OCI-LY3 (cell line): Measurements from ENCODE around the gene ADPGK.

Experiments used
- H2AFZ ChIP-seq: fragments of 200-600, 300-600 bp; shearing (Covaris generic); 2 replicates; pipeline ENCODE4 v1.6.0; 2014; ENCODE audit warnings: antibody characterized with exemption, low read depth, low read length
- H3K27ac ChIP-seq: fragments of 200-600, 300-600 bp; sonication (generic); 2 replicates; pipeline ENCODE4 v1.5.1; 2014; ENCODE audit warnings: mild to moderate bottlenecking, low read length, moderate library complexity, mixed read lengths
- H3K27me3 ChIP-seq: fragments of 200-600, 300-600 bp; sonication (generic); 2 replicates; pipeline ENCODE4 v1.6.1; 2014; ENCODE audit warnings: low read depth, low read length, mixed read lengths
- H3K36me3 ChIP-seq: fragments of 200-600, 300-600 bp; sonication (generic); replicated peaks from 2 replicates; pipeline ENCODE3; 2014; ENCODE audit warnings: low read depth, low read length, mixed read lengths
- H3K4me1 ChIP-seq: fragments of 300-600, 200-600 bp; sonication (generic); 2 replicates; pipeline ENCODE4 v1.6.1; 2014; ENCODE audit warnings: low read length, mixed read lengths
- H3K4me2 ChIP-seq: fragments of 200-600, 300-600 bp; sonication (generic); 2 replicates; pipeline ENCODE4 v1.6.1; 2014; ENCODE audit warnings: low read length, mixed read lengths
- H3K4me3 ChIP-seq: fragments of 300-600, 200-600 bp; sonication (generic); 2 replicates; pipeline ENCODE4 v1.5.1; 2014; ENCODE audit warnings: antibody characterized with exemption, mild to moderate bottlenecking, low read length, moderate library complexity
- H3K79me2 ChIP-seq: fragments of 300-600, 200-600 bp; shearing (Covaris generic); 2 replicates; pipeline ENCODE4 v1.6.1; 2014; ENCODE audit warnings: mild to moderate bottlenecking, low read length, mixed read lengths
- H3K9ac ChIP-seq: fragments of 300-600, 200-600 bp; shearing (Covaris generic); 2 replicates; pipeline ENCODE4 v1.6.0; 2014; ENCODE audit warnings: mild to moderate bottlenecking, low read length, moderate library complexity
- H3K9me3 ChIP-seq: fragments of 200-600, 300-600 bp; shearing (Covaris generic); 2 replicates; pipeline ENCODE4 v1.6.1; 2014; ENCODE audit warnings: low read length, mixed read lengths; ENCODE audit not compliant: insufficient read depth
- H4K20me1 ChIP-seq: fragments of 200-600, 300-600 bp; sonication (generic); 2 replicates; pipeline ENCODE4 v1.6.1; 2016; ENCODE audit warnings: low read length, mixed read lengths; ENCODE audit not compliant: insufficient read depth
- EZH2phosphoT487 ChIP-seq: fragments of 200-600 bp; shearing (Covaris generic); IDR thresholded peaks from 2 replicates; pipeline ENCODE4 v1.6.1; 2018; ENCODE audit warnings: antibody characterized with exemption, mixed run types, low read depth
- TF ChIP-seq, protein P1 (sequence below): fragments of 200-600, 300-600 bp; sonication (generic); IDR thresholded peaks from 2 replicates; pipeline ENCODE4 v1.5.1; 2014; ENCODE audit warnings: antibody characterized with exemption, low read length, low read depth

Gene ADPGK

DNA sequence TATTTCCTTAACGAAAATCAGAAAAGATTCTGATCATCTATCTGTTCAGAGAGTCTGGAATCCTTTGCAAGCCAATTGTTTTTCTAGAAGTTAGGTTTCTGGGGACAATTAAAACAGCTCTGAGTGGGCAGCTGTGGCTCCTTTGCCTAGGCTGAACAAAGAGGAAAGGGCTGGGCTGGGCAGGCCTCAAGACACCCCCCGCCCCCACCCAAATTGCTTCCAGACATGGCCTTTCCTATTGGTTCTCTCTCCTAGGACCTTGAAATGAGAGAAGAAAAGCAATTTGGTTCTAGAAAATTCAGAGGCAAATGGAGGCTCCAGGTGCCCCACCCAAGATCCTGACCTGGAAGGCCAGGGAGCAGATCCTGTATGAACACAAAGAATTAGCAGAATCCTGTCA, 2.3 kb upstream of the ADPGK start:
- TF ChIP-seq EZH2phosphoT487, result no peak
- TF ChIP-seq, protein P1, sequence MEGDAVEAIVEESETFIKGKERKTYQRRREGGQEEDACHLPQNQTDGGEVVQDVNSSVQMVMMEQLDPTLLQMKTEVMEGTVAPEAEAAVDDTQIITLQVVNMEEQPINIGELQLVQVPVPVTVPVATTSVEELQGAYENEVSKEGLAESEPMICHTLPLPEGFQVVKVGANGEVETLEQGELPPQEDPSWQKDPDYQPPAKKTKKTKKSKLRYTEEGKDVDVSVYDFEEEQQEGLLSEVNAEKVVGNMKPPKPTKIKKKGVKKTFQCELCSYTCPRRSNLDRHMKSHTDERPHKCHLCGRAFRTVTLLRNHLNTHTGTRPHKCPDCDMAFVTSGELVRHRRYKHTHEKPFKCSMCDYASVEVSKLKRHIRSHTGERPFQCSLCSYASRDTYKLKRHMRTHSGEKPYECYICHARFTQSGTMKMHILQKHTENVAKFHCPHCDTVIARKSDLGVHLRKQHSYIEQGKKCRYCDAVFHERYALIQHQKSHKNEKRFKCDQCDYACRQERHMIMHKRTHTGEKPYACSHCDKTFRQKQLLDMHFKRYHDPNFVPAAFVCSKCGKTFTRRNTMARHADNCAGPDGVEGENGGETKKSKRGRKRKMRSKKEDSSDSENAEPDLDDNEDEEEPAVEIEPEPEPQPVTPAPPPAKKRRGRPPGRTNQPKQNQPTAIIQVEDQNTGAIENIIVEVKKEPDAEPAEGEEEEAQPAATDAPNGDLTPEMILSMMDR, result no peak
- no peak overlapping the region for H3K9ac ChIP-seq
- H3K4me1 ChIP-seq, result peaks cover 39% of the 10 kb centered on the region
- peaks cover 27% of the 10 kb centered on the region for H3K79me2 ChIP-seq
- H3K4me3 ChIP-seq, result no peak overlapping the region
- H3K4me2 ChIP-seq, result no peak overlapping the region
- H4K20me1 ChIP-seq, result peaks cover 17% of the 10 kb centered on the region
- no peak overlapping the region for H2AFZ ChIP-seq
- H3K36me3 ChIP-seq, result peaks cover 11% of the 10 kb centered on the region
- no peaks in the 10 kb centered on the region for H3K27me3 ChIP-seq
- H3K9me3 ChIP-seq, result no peaks in the 10 kb centered on the region
- no peak overlapping the region for H3K27ac ChIP-seq

DNA sequence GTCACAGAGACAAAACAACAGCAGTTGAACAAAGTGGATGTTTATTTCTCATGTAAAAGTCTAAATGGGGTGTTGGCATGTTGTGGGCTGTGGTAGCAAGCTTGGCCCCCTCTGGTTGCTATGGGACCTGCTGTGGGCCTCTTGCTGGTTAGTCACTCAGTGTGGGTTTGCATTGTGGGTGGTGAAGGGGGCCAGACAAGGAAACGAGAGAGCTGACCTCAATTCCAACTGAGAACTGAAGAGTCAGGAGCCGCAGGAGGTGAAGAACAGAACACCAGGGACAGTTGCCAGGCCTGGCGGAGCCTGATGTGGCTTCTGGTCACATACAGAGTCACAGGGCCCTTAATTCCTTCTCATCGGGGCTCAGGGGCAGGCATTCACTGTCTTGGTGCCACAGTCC, 1.9 kb upstream of the ADPGK start:
- Histone ChIP-seq H3K4me1 (peaks cover 40% of the 10 kb centered on the region), H2AFZ (no peak overlapping the region), H3K4me3 (no peak overlapping the region), H4K20me1 (peaks cover 21% of the 10 kb centered on the region), H3K27ac (no peak overlapping the region), H3K9ac (no peak overlapping the region), H3K36me3 (peaks cover 16% of the 10 kb centered on the region), H3K9me3 (no peaks in the 10 kb centered on the region), H3K27me3 (no peaks in the 10 kb centered on the region), H3K79me2 (peaks cover 31% of the 10 kb centered on the region), H3K4me2 (no peak overlapping the region)
- TF ChIP-seq EZH2phosphoT487, result no peak
- TF ChIP-seq, protein P1, result no peak

DNA sequence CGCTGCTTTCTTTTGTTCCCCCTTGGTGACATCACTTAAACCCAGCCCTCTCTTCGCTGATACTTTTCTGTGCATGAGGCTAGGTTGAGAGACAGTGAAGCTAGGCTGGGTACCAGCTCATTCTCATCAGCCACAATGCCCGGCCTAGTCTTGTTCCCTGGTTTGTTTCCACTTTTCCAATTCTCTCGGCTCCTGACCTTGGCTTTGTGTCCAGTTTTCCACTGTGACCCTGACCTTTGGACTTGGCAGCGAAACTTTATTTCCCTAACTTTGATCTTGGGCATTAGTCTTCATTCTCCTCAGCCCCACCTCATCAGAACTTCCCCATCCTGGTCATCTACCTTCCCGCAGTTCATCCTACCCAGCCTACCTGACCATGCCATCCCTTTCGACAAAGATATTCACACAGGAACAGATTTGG, 908 bp upstream of the ADPGK start:
- peaks cover 41% of the 10 kb centered on the region for H3K79me2 ChIP-seq
- peaks cover 22% of the 10 kb centered on the region for H3K36me3 ChIP-seq
- peaks cover 31% of the 10 kb centered on the region for H4K20me1 ChIP-seq
- no peak for TF ChIP-seq EZH2phosphoT487
- TF ChIP-seq, protein P1, result no peak
- H2AFZ ChIP-seq, result peak overlapping the region; percentile 49
- no peaks in the 10 kb centered on the region for H3K27me3 ChIP-seq
- H3K4me3 ChIP-seq, result peak overlapping the region; percentile 88
- peak overlapping the region; percentile 88 for H3K9ac ChIP-seq
- H3K9me3 ChIP-seq, result no peaks in the 10 kb centered on the region
- peak overlapping the region; percentile 85 for H3K27ac ChIP-seq
- H3K4me1 ChIP-seq, result peaks cover 40% of the 10 kb centered on the region
- peak overlapping the region; percentile 86 for H3K4me2 ChIP-seq

DNA sequence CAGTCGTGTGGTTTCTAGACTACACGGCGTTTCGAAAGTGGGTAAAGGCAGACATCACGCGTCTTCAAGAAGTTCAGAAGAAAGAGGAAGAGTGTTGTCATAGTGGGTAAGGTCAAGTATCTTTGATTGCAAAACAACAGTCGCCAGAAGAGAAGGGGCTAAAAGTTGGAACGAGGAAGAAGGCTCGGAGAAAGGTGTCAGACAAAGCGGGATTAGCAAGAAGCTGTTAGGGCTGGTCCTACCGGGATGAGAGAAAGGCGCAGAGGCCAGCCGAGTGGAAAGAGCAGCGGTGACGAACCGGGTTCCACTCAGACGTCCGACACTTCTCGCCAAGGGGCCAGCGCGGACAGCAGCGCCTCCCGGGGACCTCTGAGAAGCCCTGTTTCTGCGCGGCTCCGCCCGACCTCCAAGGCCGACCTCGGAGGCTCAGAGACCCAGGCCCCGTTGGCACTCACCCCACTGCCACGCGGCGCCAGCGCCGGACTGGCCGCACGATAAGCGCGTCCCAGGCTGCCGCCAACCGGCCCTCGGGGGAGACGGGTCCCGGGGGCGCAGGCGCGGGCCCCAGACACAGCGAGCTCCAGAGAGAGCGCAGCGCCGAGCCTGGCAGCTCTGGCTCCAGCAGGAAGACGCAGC, 436 bp downstream of the ADPGK start:
- Histone ChIP-seq H3K4me3 (peak overlapping the region; percentile 88), H3K27ac (peak overlapping the region; percentile 85), H4K20me1 (peaks cover 39% of the 10 kb centered on the region), H3K36me3 (peaks cover 32% of the 10 kb centered on the region), H3K9ac (peak overlapping the region; percentile 86), H3K4me1 (peaks cover 40% of the 10 kb centered on the region), H3K79me2 (peaks cover 54% of the 10 kb centered on the region), H2AFZ (no peak overlapping the region), H3K27me3 (no peaks in the 10 kb centered on the region), H3K4me2 (peak overlapping the region; percentile 93), H3K9me3 (no peaks in the 10 kb centered on the region)
- TF ChIP-seq EZH2phosphoT487, result no peak
- TF ChIP-seq, protein P1, result no peak
